ENCODE measurements around the gene PITRM1. TPM values are rescaled to one million over a fixed set of nuclear protein-coding genes. Genes with fewer than 3 reads are reported as not detected.
"Not testable (repeated sequence)": the region's sequence is repeated elsewhere in the genome, so short reads cannot be mapped to it uniquely, and the experiment has no call there.

Gene PITRM1, protein sequence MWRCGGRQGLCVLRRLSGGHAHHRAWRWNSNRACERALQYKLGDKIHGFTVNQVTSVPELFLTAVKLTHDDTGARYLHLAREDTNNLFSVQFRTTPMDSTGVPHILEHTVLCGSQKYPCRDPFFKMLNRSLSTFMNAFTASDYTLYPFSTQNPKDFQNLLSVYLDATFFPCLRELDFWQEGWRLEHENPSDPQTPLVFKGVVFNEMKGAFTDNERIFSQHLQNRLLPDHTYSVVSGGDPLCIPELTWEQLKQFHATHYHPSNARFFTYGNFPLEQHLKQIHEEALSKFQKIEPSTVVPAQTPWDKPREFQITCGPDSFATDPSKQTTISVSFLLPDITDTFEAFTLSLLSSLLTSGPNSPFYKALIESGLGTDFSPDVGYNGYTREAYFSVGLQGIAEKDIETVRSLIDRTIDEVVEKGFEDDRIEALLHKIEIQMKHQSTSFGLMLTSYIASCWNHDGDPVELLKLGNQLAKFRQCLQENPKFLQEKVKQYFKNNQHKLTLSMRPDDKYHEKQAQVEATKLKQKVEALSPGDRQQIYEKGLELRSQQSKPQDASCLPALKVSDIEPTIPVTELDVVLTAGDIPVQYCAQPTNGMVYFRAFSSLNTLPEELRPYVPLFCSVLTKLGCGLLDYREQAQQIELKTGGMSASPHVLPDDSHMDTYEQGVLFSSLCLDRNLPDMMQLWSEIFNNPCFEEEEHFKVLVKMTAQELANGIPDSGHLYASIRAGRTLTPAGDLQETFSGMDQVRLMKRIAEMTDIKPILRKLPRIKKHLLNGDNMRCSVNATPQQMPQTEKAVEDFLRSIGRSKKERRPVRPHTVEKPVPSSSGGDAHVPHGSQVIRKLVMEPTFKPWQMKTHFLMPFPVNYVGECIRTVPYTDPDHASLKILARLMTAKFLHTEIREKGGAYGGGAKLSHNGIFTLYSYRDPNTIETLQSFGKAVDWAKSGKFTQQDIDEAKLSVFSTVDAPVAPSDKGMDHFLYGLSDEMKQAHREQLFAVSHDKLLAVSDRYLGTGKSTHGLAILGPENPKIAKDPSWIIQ
- polyA plus RNA-seq: 29.5 to 86.5 TPM (median 47.2 TPM) in 3 replicates
- 20.2 TPM for polyA plus RNA-seq (2011; ENCODE audit: low read depth)
- polyA plus RNA-seq (2011; cell fraction: cytosol; rRNA removed): 47.3 and 47.7 TPM in 2 replicates
- 120 and 126 TPM in 2 replicates for polyA plus RNA-seq (2011; cell fraction: nucleus; rRNA removed)
- polyA plus RNA-seq (2012; ENCODE audit: low replicate concordance): 46.9 and 75.3 TPM in 2 replicates
- 32.0 to 86.5 TPM (median 65.6 TPM) in 3 replicates for polyA minus RNA-seq
- polyA minus RNA-seq (2011; cell fraction: cytosol; rRNA and poly(A)+ RNA removed): 43.9 TPM
- 53.9 and 82.5 TPM in 2 replicates for polyA minus RNA-seq (2011; cell fraction: nucleus; rRNA and poly(A)+ RNA removed)

DNA sequence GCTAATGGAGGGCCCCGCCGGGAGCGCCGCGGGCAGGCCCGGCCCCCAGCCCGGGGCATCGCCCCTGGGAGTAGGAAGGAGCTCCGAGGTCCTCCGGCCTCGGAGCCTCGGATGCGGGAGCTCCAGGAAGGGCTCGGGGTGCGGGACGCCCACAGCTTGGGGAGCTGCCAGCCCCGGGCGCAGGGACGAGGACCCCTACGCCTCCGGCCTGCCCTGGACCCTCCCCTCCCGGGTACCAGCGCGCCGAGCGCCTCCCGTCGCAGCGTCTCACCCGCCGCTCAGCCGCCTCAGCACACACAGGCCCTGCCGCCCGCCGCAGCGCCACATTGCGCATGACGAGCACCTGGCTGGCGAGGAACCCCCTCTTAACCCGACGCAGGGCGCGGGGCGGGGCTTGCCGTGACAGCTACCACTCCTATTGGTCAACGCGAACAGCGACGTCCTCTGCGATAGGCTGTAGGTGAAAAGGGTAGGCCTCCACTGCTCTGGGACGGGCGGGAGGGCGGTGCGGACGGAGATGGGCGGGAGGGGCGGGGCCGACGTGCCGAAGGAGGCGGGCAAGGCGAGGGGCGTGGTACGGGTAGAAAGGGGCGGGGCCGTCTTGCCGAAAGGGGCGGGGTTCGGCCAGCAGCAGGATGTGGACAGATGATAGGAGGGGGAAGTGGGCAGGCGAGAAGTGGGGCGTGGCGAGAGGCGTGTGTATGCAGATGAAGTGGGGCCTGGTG lies at the start of gene PITRM1:
TSS of gene PITRM1 (minus strand) at position 337 of the 725 bp plus-strand sequence. CDS start at position 327, 10 bp downstream.
- H3K79me2 ChIP-seq (ENCODE audit: control insufficient read depth, insufficient read depth, low read length): peaks cover 22% of the 10 kb centered on the region
- peak within 1 kb of the TSS; percentile 85 to 92 (median 89) for H3K4me3 ChIP-seq (ENCODE audit: control insufficient read depth in 2 of 3, extremely low read depth in 1 of 3, insufficient read depth in 2 of 3, low read depth in 1 of 3, low read length in 3 of 3)
- H3K4me2 ChIP-seq (ENCODE audit: control insufficient read depth, extremely low read depth, insufficient read depth, low read depth, low read length): peak within 1 kb of the TSS; percentile 76
- H3K27me3 ChIP-seq (ENCODE audit: control insufficient read depth, extremely low read depth, insufficient read depth, low read length): no peaks in the 10 kb centered on the region
- peak; percentile 94 for DNase-seq (ENCODE audit: low read depth, low spot score)
- peak within 1 kb of the TSS; percentile 65 for H2AFZ ChIP-seq (ENCODE audit: control insufficient read depth, low read length)
- H3K36me3 ChIP-seq (ENCODE audit: control insufficient read depth in 2 of 2, extremely low read depth in 1 of 2, insufficient read depth in 2 of 2, low read length in 2 of 2): peaks cover 13 to 15% of the 10 kb centered on the region in 2 experiments
- H3K9me1 ChIP-seq (ENCODE audit: control insufficient read depth, extremely low read depth, insufficient read depth, low read length): no peaks in the 10 kb centered on the region
- H4K20me1 ChIP-seq (ENCODE audit: control insufficient read depth, extremely low read depth, insufficient read depth, low read length): no peaks in the 10 kb centered on the region
- H3K4me1 ChIP-seq (ENCODE audit: control insufficient read depth, extremely low read depth, insufficient read depth, low read length): peaks cover 2% of the 10 kb centered on the region
- H3K9me3 ChIP-seq (ENCODE audit: control insufficient read depth, low read depth, low read length): no peaks in the 10 kb centered on the region
- dilution Hi-C loops (cut with MboI; ENCODE audit: extremely low pct_ligation_motif_present, low sequenced_read_pairs): no loop called here
- peak within 1 kb of the TSS; percentile 88 for H3K27ac ChIP-seq (ENCODE audit: control insufficient read depth, insufficient read depth, low read length)
- H3K9ac ChIP-seq (ENCODE audit: control insufficient read depth, extremely low read depth, insufficient read depth, low read length): peak within 1 kb of the TSS; percentile 93
- TF ChIP-seq, protein P1, sequence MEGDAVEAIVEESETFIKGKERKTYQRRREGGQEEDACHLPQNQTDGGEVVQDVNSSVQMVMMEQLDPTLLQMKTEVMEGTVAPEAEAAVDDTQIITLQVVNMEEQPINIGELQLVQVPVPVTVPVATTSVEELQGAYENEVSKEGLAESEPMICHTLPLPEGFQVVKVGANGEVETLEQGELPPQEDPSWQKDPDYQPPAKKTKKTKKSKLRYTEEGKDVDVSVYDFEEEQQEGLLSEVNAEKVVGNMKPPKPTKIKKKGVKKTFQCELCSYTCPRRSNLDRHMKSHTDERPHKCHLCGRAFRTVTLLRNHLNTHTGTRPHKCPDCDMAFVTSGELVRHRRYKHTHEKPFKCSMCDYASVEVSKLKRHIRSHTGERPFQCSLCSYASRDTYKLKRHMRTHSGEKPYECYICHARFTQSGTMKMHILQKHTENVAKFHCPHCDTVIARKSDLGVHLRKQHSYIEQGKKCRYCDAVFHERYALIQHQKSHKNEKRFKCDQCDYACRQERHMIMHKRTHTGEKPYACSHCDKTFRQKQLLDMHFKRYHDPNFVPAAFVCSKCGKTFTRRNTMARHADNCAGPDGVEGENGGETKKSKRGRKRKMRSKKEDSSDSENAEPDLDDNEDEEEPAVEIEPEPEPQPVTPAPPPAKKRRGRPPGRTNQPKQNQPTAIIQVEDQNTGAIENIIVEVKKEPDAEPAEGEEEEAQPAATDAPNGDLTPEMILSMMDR (optimal IDR thresholded peaks at IDR 0.05 in 1 of 3, IDR thresholded peaks at IDR 0.05 in 1 of 3, conservative IDR thresholded peaks at IDR 0.05 in 1 of 3; ENCODE audit: extremely low read depth in 1 of 3, insufficient read depth in 2 of 3, low read length in 3 of 3): no peak
- no peak for TF ChIP-seq EZH2 (IDR thresholded peaks at IDR 0.05; ENCODE audit: low read length)
- peak; percentile 59 for FAIRE-seq

DNA sequence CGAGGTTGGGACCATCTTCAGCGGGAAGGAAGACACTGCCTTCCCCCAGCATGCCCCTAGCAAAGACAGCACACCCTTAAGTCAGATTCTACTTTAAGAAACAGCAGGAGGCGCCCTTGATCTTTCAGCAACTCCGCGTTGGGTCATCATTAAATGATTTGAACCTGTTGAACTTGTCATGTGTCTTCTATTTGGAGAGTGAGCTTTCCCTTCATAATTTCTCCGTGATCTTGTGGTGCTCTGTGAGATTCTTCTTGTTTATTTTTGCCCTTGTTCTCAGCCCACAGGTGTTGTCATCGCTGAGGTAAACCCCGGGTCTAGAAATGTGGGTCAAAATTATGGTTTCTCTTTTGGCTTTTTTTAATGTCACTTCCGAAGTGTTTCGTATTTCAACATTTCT lies 49.5 kb upstream of the PITRM1 start:
- no peak overlapping the region for H3K9ac ChIP-seq (ENCODE audit: control insufficient read depth, extremely low read depth, insufficient read depth, low read length)
- TF ChIP-seq, protein P1 (optimal IDR thresholded peaks at IDR 0.05 in 1 of 3, IDR thresholded peaks at IDR 0.05 in 1 of 3, conservative IDR thresholded peaks at IDR 0.05 in 1 of 3; ENCODE audit: extremely low read depth in 1 of 3, insufficient read depth in 2 of 3, low read length in 3 of 3): peak in 1 of 3 experiments; percentile 33
- no peak for TF ChIP-seq EZH2 (IDR thresholded peaks at IDR 0.05; ENCODE audit: low read length)
- no peak overlapping the region for H2AFZ ChIP-seq (ENCODE audit: control insufficient read depth, low read length)
- DNase-seq (ENCODE audit: low read depth, low spot score) (no peak), FAIRE-seq (no peak)
- dilution Hi-C loops (cut with MboI; ENCODE audit: extremely low pct_ligation_motif_present, low sequenced_read_pairs): no loop called here
- H3K27me3 ChIP-seq (ENCODE audit: control insufficient read depth, extremely low read depth, insufficient read depth, low read length): no peaks in the 10 kb centered on the region
- no peaks in the 10 kb centered on the region for H3K79me2 ChIP-seq (ENCODE audit: control insufficient read depth, insufficient read depth, low read length)
- no peaks in the 10 kb centered on the region for H3K36me3 ChIP-seq (ENCODE audit: control insufficient read depth in 2 of 2, extremely low read depth in 1 of 2, insufficient read depth in 2 of 2, low read length in 2 of 2)
- H4K20me1 ChIP-seq (ENCODE audit: control insufficient read depth, extremely low read depth, insufficient read depth, low read length): no peaks in the 10 kb centered on the region
- no peaks in the 10 kb centered on the region for H3K9me3 ChIP-seq (ENCODE audit: control insufficient read depth, low read depth, low read length)
- no peak overlapping the region for H3K4me3 ChIP-seq (ENCODE audit: control insufficient read depth in 2 of 3, extremely low read depth in 1 of 3, insufficient read depth in 2 of 3, low read depth in 1 of 3, low read length in 3 of 3)
- H3K4me2 ChIP-seq (ENCODE audit: control insufficient read depth, extremely low read depth, insufficient read depth, low read depth, low read length): no peak overlapping the region
- peaks cover 28% of the 10 kb centered on the region for H3K4me1 ChIP-seq (ENCODE audit: control insufficient read depth, extremely low read depth, insufficient read depth, low read length)
- H3K9me1 ChIP-seq (ENCODE audit: control insufficient read depth, extremely low read depth, insufficient read depth, low read length): no peaks in the 10 kb centered on the region
- no peak overlapping the region for H3K27ac ChIP-seq (ENCODE audit: control insufficient read depth, insufficient read depth, low read length)

DNA sequence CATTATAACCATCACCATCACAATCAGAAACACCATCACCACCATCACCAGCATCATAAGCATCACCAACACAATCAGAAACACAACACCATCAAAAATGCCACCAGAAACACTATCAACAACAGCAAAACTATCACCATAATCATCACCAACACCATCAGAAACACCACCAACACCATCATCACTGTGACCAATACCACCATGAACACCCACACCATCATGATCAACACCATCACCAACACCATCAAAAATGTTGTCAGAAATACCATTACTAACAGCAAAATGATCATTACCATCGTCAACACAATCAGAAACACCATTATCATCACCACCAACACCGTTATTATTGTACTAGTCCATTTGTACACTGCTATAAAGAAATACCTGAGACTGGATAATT lies 49.0 kb upstream of the PITRM1 start:
- H4K20me1 ChIP-seq (ENCODE audit: control insufficient read depth, extremely low read depth, insufficient read depth, low read length); H3K4me2 ChIP-seq (ENCODE audit: control insufficient read depth, extremely low read depth, insufficient read depth, low read depth, low read length); H3K9me3 ChIP-seq (ENCODE audit: control insufficient read depth, low read depth, low read length); DNase-seq (ENCODE audit: low read depth, low spot score); H3K27me3 ChIP-seq (ENCODE audit: control insufficient read depth, extremely low read depth, insufficient read depth, low read length); H3K9ac ChIP-seq (ENCODE audit: control insufficient read depth, extremely low read depth, insufficient read depth, low read length); H3K4me3 ChIP-seq (ENCODE audit: control insufficient read depth in 2 of 3, extremely low read depth in 1 of 3, insufficient read depth in 2 of 3, low read depth in 1 of 3, low read length in 3 of 3); H3K36me3 ChIP-seq (ENCODE audit: control insufficient read depth in 2 of 2, extremely low read depth in 1 of 2, insufficient read depth in 2 of 2, low read length in 2 of 2); H2AFZ ChIP-seq (ENCODE audit: control insufficient read depth, low read length); H3K9me1 ChIP-seq (ENCODE audit: control insufficient read depth, extremely low read depth, insufficient read depth, low read length); dilution Hi-C loops (cut with MboI; ENCODE audit: extremely low pct_ligation_motif_present, low sequenced_read_pairs); H3K27ac ChIP-seq (ENCODE audit: control insufficient read depth, insufficient read depth, low read length); H3K79me2 ChIP-seq (ENCODE audit: control insufficient read depth, insufficient read depth, low read length); FAIRE-seq: not testable (repeated sequence)
- peaks cover 23% of the 10 kb centered on the region for H3K4me1 ChIP-seq (ENCODE audit: control insufficient read depth, extremely low read depth, insufficient read depth, low read length)

Data from keratinocyte (primary cell).